HepG2 (cell line): ENCODE measurements around the gene PUS3. TPM values are rescaled to one million over a fixed set of nuclear protein-coding genes. Genes with fewer than 3 reads are reported as not detected.

ENCODE experiments used
- ATAC-seq: fragments of 200-7000 bp; cut with Tn5 transposase; 3 replicates; pipeline ENCODE4 v1.9.1; 2020; ENCODE audit warnings: mild to moderate bottlenecking, moderate library complexity
- BruUV-seq: library from RNA; stranded (reverse); fragments of 400-500 nt; replicated peaks from 2 replicates; lab custom pipeline; 2021; lab: Mats Ljungman, UMichigan
- CTCF ChIA-PET: fragments of 300-600 bp; formaldehyde crosslinking; extraction: SDS; loops from one replicate; lab custom pipeline; 2021; ENCODE audit warnings: low total read pairs, inconsistent platforms, low intra/inter-chr PET ratio; lab: Yijun Ruan, JAX
- POLR2A ChIA-PET: fragments of 350-600 bp; sonication (Branson Sonifier 250); formaldehyde crosslinking; loops from one replicate; lab custom pipeline; 2020; ENCODE audit warnings: antibody characterized with exemption, inconsistent platforms; lab: Yijun Ruan, JAX
- DNase-seq: peaks from one replicate; pipeline ENCODE4 v3.0.0-alpha.2; 2015; ENCODE audit warnings: low spot score
- FAIRE-seq: peaks from 3 replicates; lab custom pipeline; 2011; peaks lifted over from hg19 to GRCh38; lab: Jason Lieb, UNC
- H2AFZ ChIP-seq: one replicate; pipeline ENCODE4 v1.6.1; 2011; ENCODE audit warnings: low read length, inconsistent platforms
- H3K27ac ChIP-seq: fragments of 300-600 bp; 3 replicates; pipeline ENCODE4 v1.8.0; 2011; ENCODE audit warnings: mixed run types, mild to moderate bottlenecking, mixed read lengths, low read length, inconsistent platforms; ENCODE audit not compliant: insufficient read depth; ENCODE audit errors: extremely low read length
- H3K27me3 ChIP-seq, 2 experiments: fragments of 200-600 bp in 1 of 2; 2 replicates in 1 of 2; 3 replicates in 1 of 2; pipeline versions ENCODE4 v1.6.0 to v1.8.0; 2011; ENCODE audit warnings: low read length in 2 of 2, mild to moderate bottlenecking in 2 of 2, moderate library complexity in 2 of 2, inconsistent platforms in 1 of 2; ENCODE audit not compliant: insufficient read depth in 2 of 2, control insufficient read depth in 1 of 2
- H3K36me3 ChIP-seq, 2 experiments: fragments of 200-600 bp in 1 of 2; replicated peaks in 1 of 2; 2 replicates in 1 of 2; 3 replicates in 1 of 2; pipeline versions ENCODE4 v1.5.1 to v1.8.0; 2011; ENCODE audit warnings: low read length in 2 of 2, inconsistent platforms in 1 of 2; ENCODE audit not compliant: insufficient read depth in 2 of 2, control insufficient read depth in 1 of 2
- H3K4me1 ChIP-seq: 2 replicates; pipeline ENCODE4 v1.5.1; 2012; ENCODE audit warnings: low read length, inconsistent platforms; ENCODE audit not compliant: insufficient read depth
- H3K4me2 ChIP-seq: 2 replicates; pipeline ENCODE4 v1.6.0; 2011; ENCODE audit warnings: low read depth, low read length, inconsistent platforms
- H3K4me3 ChIP-seq, 3 experiments: fragments of 200-600 bp in 1 of 3; sonication (generic), shearing (Covaris generic) in 1 of 3; replicated peaks in 1 of 3; 2 replicates each; pipeline ENCODE4 v1.5.1; 2011 to 2016; ENCODE audit warnings: low read length in 3 of 3, inconsistent platforms in 2 of 3, low read depth in 2 of 3, mild to moderate bottlenecking in 2 of 3, control low read depth in 1 of 3, mixed read lengths in 1 of 3; ENCODE audit not compliant: insufficient read depth in 1 of 3
- H3K79me2 ChIP-seq: one replicate; pipeline ENCODE4 v1.6.1; 2011; ENCODE audit warnings: low read length, inconsistent platforms; ENCODE audit not compliant: insufficient read depth
- H3K9ac ChIP-seq: 2 replicates; pipeline ENCODE4 v1.6.0; 2011; ENCODE audit warnings: mild to moderate bottlenecking, low read depth, low read length, inconsistent platforms; ENCODE audit not compliant: insufficient read depth
- H3K9me3 ChIP-seq: 2 replicates; pipeline ENCODE4 v1.5.1; 2012; ENCODE audit warnings: mild to moderate bottlenecking, low read length
- H4K20me1 ChIP-seq: 2 replicates; pipeline ENCODE4 v1.6.0; 2011; ENCODE audit warnings: inconsistent platforms, mild to moderate bottlenecking, low read length, moderate library complexity; ENCODE audit not compliant: insufficient read depth
- FOXJ3 ChIP-seq: sonication (generic); formaldehyde crosslinking; IDR thresholded peaks from 2 replicates; pipeline ENCODE4 v1.4.0; 2020; ENCODE audit warnings: missing genetic modification reagents, mild to moderate bottlenecking, borderline replicate concordance
- HNRNPK ChIP-seq: fragments of 200-400 bp; formaldehyde crosslinking; IDR thresholded peaks from 2 replicates; pipeline ENCODE4 v1.6.1; 2018; ENCODE audit warnings: low read length, low read depth, moderate library complexity, mild to moderate bottlenecking; ENCODE audit not compliant: poor library complexity, severe bottlenecking
- NFE2L2 ChIP-seq: fragments of 150-350 bp; IDR thresholded peaks from 2 replicates; pipeline ENCODE4 v1.6.1; 2014; ENCODE audit warnings: low read length
- ZNF639 ChIP-seq: conservative IDR thresholded peaks from 2 replicates; pipeline ENCODE4 v1.6.1; 2018; ENCODE audit warnings: missing genetic modification reagents
- whole genome bisulfite sequencing: methylation state at CpG from one replicate; pipeline ENCODE4 v1.1.6; 2017; ENCODE audit warnings: low lambda C conversion rate; 5-methylcytosine and 5-hydroxymethylcytosine counted together
- in situ Hi-C: cut with HindIII; loops from 2 replicates; pipeline ENCODE4 v1.10.0; 2017; ENCODE audit warnings: low pct_unique_long_range_greater_than_20kb; ENCODE audit not compliant: extremely low pct_ligation_motif_present
- intact Hi-C: fragments of 100-400 bp; cut with micrococcal nuclease; formaldehyde crosslinking; loops from one replicate; pipeline ENCODE4 v1.10.0; 2022; ENCODE audit not compliant: unreplicated experiment
- polyA plus RNA-seq, 8 experiments: library from polyadenylated mRNA; depleted of rRNA in 3 of 8; stranded (reverse) in 7 of 8; unstranded in 1 of 8; fragments of >200 nt; fragmentation: Illumina TruSeq in 4 of 8; extraction: Trizol in 4 of 8; gene quantifications; 2 replicates each; pipeline versions ENCODE4 v1.2.1 to v1.2.3, GENCODE V29; 2011 to 2016; ENCODE audit warnings: low read depth in 4 of 8, missing spikeins in 1 of 8, mixed read lengths in 1 of 8; ENCODE audit not compliant: insufficient read depth in 1 of 8
- total RNA-seq, 5 experiments: library from RNA; depleted of rRNA; stranded (reverse); fragments of >200 nt; fragmentation: Illumina TruSeq; extraction: Trizol; gene quantifications; 2 replicates each; pipeline ENCODE4 v1.2.3, GENCODE V29; 2016; ENCODE audit warnings: low read depth in 1 of 5
- TF ChIP-seq, protein P1 (sequence below): sonication (generic); formaldehyde crosslinking; IDR thresholded peaks from 2 replicates; pipeline ENCODE4 v1.4.0; 2020; ENCODE audit warnings: missing genetic modification reagents

Gene PUS3
- total and polyA plus RNA-seq, 2 of the 13 experiments (the other 11 are each of a cell fraction or from before 2014, with no cell fraction given), result 6.0 to 18.2 TPM

DNA sequence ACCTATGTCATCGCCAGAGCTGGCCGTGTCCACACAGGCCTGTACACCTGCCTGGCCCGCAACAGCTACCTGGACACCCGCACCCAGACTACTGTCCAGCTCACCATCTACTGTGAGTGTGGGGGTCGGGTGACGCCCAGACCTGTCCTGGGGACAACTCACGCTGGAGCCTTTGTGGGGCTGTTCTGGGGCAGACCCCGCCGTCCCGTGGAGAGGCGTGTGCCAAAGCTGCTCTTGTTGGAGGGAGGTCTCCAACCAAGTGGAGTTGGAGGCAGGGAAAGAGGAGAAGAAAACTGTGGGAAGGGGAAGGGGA, 47.1 kb upstream of the PUS3 start:
- H3K9ac ChIP-seq, result no peak overlapping the region
- H3K4me3 ChIP-seq, result no peak overlapping the region
- no peaks in the 10 kb centered on the region; a peak in 1 of 5 replicates for H3K27me3 ChIP-seq
- ChIA-PET POLR2A (no interaction called here), CTCF (no interaction called here)
- H3K79me2 ChIP-seq, result no peaks in the 10 kb centered on the region
- H2AFZ ChIP-seq, result no peak overlapping the region
- no peak overlapping the region for H3K4me2 ChIP-seq
- H3K4me1 ChIP-seq, result peaks cover 37% of the 10 kb centered on the region
- no peaks in the 10 kb centered on the region for H4K20me1 ChIP-seq
- no peak for DNase-seq
- BruUV-seq, result no TSS peak
- intact Hi-C loops (no loop called here), in situ Hi-C loops (no loop called here)
- 92% methylated on average over 7 of the region's 11 CpGs for WGBS
- no peak for FAIRE-seq
- no peak for TF ChIP-seq ZNF639 (CRISPR knock-in tag)
- TF ChIP-seq, protein P1, sequence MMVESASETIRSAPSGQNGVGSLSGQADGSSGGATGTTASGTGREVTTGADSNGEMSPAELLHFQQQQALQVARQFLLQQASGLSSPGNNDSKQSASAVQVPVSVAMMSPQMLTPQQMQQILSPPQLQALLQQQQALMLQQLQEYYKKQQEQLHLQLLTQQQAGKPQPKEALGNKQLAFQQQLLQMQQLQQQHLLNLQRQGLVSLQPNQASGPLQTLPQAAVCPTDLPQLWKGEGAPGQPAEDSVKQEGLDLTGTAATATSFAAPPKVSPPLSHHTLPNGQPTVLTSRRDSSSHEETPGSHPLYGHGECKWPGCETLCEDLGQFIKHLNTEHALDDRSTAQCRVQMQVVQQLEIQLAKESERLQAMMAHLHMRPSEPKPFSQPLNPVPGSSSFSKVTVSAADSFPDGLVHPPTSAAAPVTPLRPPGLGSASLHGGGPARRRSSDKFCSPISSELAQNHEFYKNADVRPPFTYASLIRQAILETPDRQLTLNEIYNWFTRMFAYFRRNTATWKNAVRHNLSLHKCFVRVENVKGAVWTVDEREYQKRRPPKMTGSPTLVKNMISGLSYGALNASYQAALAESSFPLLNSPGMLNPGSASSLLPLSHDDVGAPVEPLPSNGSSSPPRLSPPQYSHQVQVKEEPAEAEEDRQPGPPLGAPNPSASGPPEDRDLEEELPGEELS (CRISPR knock-in tag), result no peak
- TF ChIP-seq FOXJ3 (CRISPR knock-in tag), result no peak
- TF ChIP-seq NFE2L2, result no peak
- no peak for TF ChIP-seq HNRNPK
- ATAC-seq, result no peak; the same call in 2 of the 3 replicates
- H3K9me3 ChIP-seq, result no peaks in the 10 kb centered on the region
- H3K36me3 ChIP-seq, result no peaks in the 10 kb centered on the region
- no peak overlapping the region for H3K27ac ChIP-seq
